ENCODE results near the gene RELA.

RELA gene

GRCh38 chr11:65634440-65634839 is 28.3 kb downstream of the RELA start:
- no peak for DNase-seq (ENCODE audit: low read depth, low spot score)

- no peak for DNase-seq (ENCODE audit: low read depth, low spot score)
These were observed 28.6 kb downstream of the RELA start for GRCh38 chr11:65634109-65634436.

- DNase-seq (ENCODE audit: low read depth, low spot score): no peak
These were observed 29.2 kb downstream of the RELA start for GRCh38 chr11:65633390-65634108.

GRCh38 chr11:65630215-65630614 is 32.5 kb downstream of the RELA start:
- no peak for DNase-seq (ENCODE audit: low read depth, low spot score)

GRCh38 chr11:65629579-65629978 is 33.1 kb downstream of the RELA start:
- DNase-seq (ENCODE audit: low read depth, low spot score): no peak

GRCh38 chr11:65627202-65627601 is 35.5 kb downstream of the RELA start:
- DNase-seq (ENCODE audit: low read depth, low spot score): no peak

- peak; percentile 60 for DNase-seq (ENCODE audit: low read depth, low spot score)
These were observed 36.9 kb downstream of the RELA start for GRCh38 chr11:65625628-65626342.

GRCh38 chr11:65624931-65625627 is 37.6 kb downstream of the RELA start:
- DNase-seq (ENCODE audit: low read depth, low spot score): no peak

GRCh38 chr11:65623852-65624616 is 38.7 kb downstream of the RELA start:
- no peak for DNase-seq (ENCODE audit: low read depth, low spot score)

GRCh38 chr11:65623177-65623576 is 39.5 kb downstream of the RELA start:
- DNase-seq (ENCODE audit: low read depth, low spot score): no peak

- DNase-seq (ENCODE audit: low read depth, low spot score): no peak
These were observed 40.7 kb downstream of the RELA start for GRCh38 chr11:65622011-65622410.

- DNase-seq (ENCODE audit: low read depth, low spot score): no peak
These were observed 41.3 kb downstream of the RELA start for GRCh38 chr11:65621460-65621859.

- no peak for DNase-seq (ENCODE audit: low read depth, low spot score)
These were observed 42.0 kb downstream of the RELA start for GRCh38 chr11:65620666-65621065.

- DNase-seq (ENCODE audit: low read depth, low spot score): no peak
These were observed 43.3 kb downstream of the RELA start for GRCh38 chr11:65619281-65619928.

- no peak for DNase-seq (ENCODE audit: low read depth, low spot score)
These were observed 44.0 kb downstream of the RELA start for GRCh38 chr11:65618763-65619162.

- no peak for DNase-seq (ENCODE audit: low read depth, low spot score)
These were observed 44.5 kb downstream of the RELA start for GRCh38 chr11:65617990-65618751.

- no peak for DNase-seq (ENCODE audit: low read depth, low spot score)
These were observed 45.4 kb downstream of the RELA start for GRCh38 chr11:65617136-65617850.

GRCh38 chr11:65616575-65617001 is 46.1 kb downstream of the RELA start:
- no peak for DNase-seq (ENCODE audit: low read depth, low spot score)

- DNase-seq (ENCODE audit: low read depth, low spot score): no peak
These were observed 46.7 kb downstream of the RELA start for GRCh38 chr11:65615950-65616574.
